GM15510 (cell line): ENCODE measurements around the gene PLSCR2.

Experiments used
- POLR2A ChIP-seq: IDR thresholded peaks from 3 replicates; pipeline ENCODE4 v1.6.1; 2011; ENCODE audit warnings: borderline replicate concordance; ENCODE audit not compliant: insufficient read length; ENCODE audit errors: extremely low read depth

PLSCR2 gene

DNA sequence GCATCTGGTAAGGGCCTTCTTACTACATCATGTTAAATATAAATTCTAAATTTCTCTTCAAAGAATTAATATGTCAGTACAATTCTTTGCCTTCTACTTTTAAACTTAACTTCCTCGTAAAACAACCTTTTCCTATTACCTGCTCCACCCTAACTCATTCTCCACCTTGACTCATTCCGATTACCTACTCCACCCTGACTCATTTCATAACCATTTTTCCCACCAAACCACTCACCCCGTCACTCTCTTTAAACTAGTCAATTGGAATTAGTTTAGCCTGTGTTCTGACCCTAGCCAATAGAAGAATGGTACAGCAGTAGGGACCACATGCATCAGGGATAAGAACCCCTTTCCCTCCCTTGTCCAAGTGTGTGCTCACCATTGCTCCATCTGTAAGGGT is 65.6 kb downstream of the PLSCR2 start:
- no peak for TF ChIP-seq POLR2A

DNA sequence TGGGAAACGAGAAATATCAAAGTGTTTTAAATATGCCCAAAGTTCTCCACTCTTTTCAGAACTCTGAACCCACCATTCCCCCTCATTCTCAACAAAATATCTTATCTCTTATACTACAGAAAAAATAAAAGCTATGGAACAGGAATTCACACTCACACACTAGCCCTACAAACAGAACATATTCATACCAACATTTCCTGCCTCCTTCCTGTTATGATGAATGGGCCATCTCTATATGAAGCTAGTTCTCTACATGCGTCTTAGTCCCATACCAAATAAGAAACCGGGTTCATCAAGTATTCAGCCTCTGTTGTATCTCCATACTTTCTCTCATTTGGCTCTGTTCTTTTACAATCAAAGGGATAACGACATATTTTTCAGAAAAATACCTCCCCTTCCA is 72.6 kb downstream of the PLSCR2 start:
- no peak for TF ChIP-seq POLR2A

DNA sequence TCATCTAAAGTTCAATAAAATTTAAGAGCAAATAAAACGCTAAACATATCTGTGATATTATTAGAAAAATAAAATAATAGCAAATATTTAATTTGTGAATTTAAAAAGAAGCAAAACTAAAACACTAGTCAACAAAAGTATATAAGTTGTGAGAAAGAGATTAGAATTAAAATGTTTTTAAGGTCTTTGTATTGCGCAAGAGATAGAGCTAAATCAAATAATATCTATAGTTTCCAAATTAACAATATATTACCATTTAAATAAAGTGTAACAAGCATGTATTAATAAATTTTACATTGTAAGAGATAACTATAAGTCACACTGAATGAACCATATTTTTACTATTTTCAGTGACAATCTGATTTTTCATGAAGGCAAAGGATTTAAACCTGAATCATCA is 74.2 kb downstream of the PLSCR2 start:
- TF ChIP-seq POLR2A = no peak

DNA sequence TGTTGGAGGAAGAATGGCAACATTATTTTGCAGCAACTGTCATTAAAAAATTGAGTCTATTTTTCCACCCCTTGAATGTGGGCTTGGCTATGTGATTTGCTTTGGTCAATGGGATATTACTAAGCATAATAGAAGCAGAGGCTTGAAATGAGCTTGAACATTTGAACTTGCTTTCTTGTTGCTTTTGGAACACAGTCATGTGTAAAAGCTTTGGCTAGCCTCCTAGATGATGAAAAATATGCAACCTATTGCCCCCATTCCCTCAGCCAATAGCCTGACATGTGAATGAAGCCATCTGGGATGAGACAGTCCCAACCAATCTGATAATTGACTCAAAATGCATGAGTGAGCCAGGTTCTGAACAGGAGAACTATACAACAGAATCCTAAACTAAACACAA is 78.4 kb downstream of the PLSCR2 start:
- no peak for TF ChIP-seq POLR2A

DNA sequence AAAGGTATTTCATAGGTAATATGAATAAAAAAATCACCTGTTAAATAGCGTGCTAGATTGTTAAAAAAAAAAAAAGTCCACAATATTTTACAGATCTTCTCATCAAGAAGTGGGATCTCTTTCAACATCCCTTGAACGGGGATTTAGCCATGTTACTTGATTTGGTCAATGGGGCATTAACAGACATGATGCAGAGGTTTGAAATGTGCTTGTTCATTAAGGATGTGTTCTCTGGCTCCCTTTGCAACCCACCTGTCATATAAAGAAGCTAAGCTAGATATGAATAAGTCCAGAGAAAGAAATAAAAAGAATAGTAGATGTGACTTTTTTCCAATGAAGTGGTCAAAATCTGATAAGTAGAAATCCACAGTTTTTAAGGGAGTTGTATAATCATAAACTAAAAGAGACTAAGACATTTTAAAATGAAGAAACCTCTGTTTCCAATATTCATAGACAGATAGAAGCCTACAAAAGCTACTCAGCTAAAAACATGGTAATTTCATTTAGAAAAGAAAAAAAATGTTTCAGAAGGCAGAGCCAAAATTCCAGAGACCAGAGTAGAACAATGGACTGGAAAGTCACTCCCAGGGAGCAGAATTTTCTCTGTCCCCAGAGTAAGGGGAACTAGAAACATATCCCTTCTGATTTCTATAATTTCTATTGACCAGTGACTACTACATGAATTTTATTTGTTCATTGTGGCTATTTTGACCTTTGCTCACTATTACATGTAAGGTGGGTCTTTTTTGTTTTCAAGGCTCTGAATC is 79.2 kb downstream of the PLSCR2 start:
- no peak for TF ChIP-seq POLR2A

DNA sequence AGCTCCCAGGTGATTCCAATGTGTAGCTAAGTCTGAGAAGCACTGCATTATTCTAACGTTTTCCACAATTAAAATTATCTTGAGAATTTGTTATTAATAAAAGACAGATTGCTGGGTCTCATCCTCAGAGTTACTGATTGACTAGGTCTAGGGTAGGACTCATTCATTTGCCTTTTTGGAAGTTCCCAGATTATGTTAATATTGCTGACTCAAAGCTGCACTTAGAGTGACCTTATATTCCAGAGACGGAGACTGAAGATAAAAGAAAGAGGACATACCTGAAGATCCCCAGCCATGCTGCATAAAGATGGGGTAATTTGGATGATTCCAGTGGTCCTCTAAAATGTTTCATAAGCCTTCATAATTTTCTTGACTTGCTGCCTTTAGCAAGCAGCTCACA is 81.8 kb downstream of the PLSCR2 start:
- TF ChIP-seq POLR2A = no peak

DNA sequence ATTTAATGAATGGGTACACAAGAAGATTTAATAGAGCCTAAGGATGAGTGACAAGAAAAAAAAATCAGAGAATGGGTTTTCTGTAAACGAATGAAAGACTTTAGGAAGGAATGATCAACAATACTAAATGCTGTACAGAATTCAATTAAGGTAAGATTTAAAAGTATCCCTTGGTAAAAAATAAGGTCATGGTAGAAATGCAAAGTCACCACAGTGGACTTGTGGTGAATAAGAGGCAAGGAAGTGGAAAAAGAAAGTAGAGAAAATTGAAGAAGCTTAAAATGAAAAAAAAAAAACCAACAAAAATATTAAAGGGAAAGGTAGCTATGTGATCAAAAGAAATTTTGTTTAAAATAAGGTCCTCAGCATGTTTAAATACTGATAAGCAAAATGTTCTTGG is 82.4 kb downstream of the PLSCR2 start:
- no peak for TF ChIP-seq POLR2A

DNA sequence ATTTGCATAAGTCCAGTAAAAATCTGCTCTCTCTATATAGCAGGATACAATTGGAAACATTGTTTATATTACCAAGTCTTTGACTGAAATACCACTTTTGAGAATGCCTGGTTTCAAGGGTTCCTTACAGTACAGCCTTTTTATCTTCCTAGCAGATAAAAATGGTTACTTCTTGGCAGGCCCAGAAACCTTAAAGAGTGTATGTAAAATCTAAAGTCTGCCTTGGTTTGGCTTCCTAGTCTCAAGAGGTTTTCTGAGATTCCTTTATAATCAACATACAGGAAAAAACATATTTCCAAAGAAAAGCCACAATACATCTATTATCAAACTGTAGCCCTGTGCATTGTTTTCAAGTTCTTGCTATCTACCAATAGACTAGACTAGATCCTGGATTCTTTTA is 84.6 kb downstream of the PLSCR2 start:
- TF ChIP-seq POLR2A = no peak
